Karpas-422 (cell line): Measurements from ENCODE around the gene IL24. TPM values are rescaled to one million over a fixed set of nuclear protein-coding genes. Genes with fewer than 3 reads are reported as not detected.
A peak's percentile ranks its signal among the peaks of the same experiment; 100 is the strongest.

ENCODE experiments used
- DNase-seq: peaks from one replicate; pipeline ENCODE4 v3.0.0-alpha.2; 2015
- H2AFZ ChIP-seq: fragments of 200-600 bp; sonication (generic); 2 replicates; pipeline ENCODE4 v1.6.1; 2014; ENCODE audit warnings: antibody characterized with exemption, low read length, mixed read lengths
- H3K27ac ChIP-seq: fragments of 200-600 bp; sonication (generic); 2 replicates; pipeline ENCODE4 v1.5.1; 2014; ENCODE audit warnings: mild to moderate bottlenecking, low read length, moderate library complexity
- H3K27me3 ChIP-seq: fragments of 200-600 bp; sonication (generic); 2 replicates; pipeline ENCODE4 v1.6.1; 2014; ENCODE audit warnings: low read length, mixed read lengths
- H3K36me3 ChIP-seq: fragments of 200-600 bp; sonication (generic); 2 replicates; pipeline ENCODE4 v1.6.1; 2014; ENCODE audit warnings: low read length, mixed read lengths; ENCODE audit not compliant: insufficient read depth
- H3K4me1 ChIP-seq: fragments of 200-600 bp; sonication (generic); 2 replicates; pipeline ENCODE4 v1.6.1; 2014; ENCODE audit warnings: mild to moderate bottlenecking, low read length, mixed read lengths
- H3K4me2 ChIP-seq: fragments of 200-600 bp; sonication (generic); 2 replicates; pipeline ENCODE4 v1.6.1; 2014; ENCODE audit warnings: low read length, low read depth, mild to moderate bottlenecking; ENCODE audit not compliant: poor library complexity, severe bottlenecking
- H3K4me3 ChIP-seq: fragments of 200-600 bp; sonication (generic); 2 replicates; pipeline ENCODE4 v1.5.1; 2014; ENCODE audit warnings: mild to moderate bottlenecking, antibody characterized with exemption, low read length, mixed read lengths
- H3K79me2 ChIP-seq: fragments of 200-600 bp; sonication (generic); 2 replicates; pipeline ENCODE4 v1.6.1; 2014; ENCODE audit warnings: mild to moderate bottlenecking, low read length, mixed read lengths
- H3K9ac ChIP-seq: fragments of 200-600 bp; sonication (generic); 2 replicates; pipeline ENCODE4 v1.6.0; 2014; ENCODE audit warnings: low read length
- H3K9me2 ChIP-seq: fragments of 200-600 bp; sonication (generic), shearing (Covaris generic); replicated peaks from 2 replicates; pipeline ENCODE4 v1.6.0; 2014; ENCODE audit warnings: mild to moderate bottlenecking, low read length, moderate library complexity; ENCODE audit not compliant: insufficient read depth
- H3K9me3 ChIP-seq: fragments of 300-700, 200-600 bp; sonication (generic); 2 replicates; pipeline ENCODE4 v1.6.1; 2014; ENCODE audit warnings: low read length, mixed read lengths
- H4K20me1 ChIP-seq: fragments of 200-600 bp; sonication (generic); 2 replicates; pipeline ENCODE4 v1.6.1; 2014; ENCODE audit warnings: mild to moderate bottlenecking, antibody characterized with exemption, low read length, low read depth; ENCODE audit not compliant: insufficient read depth
- total RNA-seq: library from RNA; depleted of rRNA; stranded (reverse); fragments of >200 nt; shearing (Covaris generic); gene quantifications from 2 replicates; pipeline ENCODE4 v1.2.3, GENCODE V29; 2014; ENCODE audit warnings: low replicate concordance

Gene IL24
- total RNA-seq, 1 experiment from 2014 or later: not detected

DNA sequence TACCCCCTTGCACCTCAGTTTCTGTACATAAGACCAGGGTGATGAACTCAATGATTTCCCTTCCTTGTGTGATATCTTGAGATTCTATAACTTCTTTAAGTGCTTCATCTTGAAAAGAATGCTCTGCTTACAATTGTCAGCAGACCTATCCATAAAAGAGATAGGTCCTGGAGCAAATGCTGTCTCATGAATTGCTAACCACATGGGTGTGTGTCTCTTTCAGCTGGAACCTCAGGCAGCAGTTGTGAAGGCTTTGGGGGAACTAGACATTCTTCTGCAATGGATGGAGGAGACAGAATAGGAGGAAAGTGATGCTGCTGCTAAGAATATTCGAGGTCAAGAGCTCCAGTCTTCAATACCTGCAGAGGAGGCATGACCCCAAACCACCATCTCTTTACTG is 29.0 kb upstream of the IL24 start:
- H3K36me3 ChIP-seq: no peaks in the 10 kb centered on the region

GRCh38 chr1:206872139-206872538 is 25.1 kb upstream of the IL24 start:
- Histone ChIP-seq H3K4me1 (no peaks in the 10 kb centered on the region), H3K27me3 (0 out of 2 replicates have a peak, but pooled peaks cover 4% of the 10 kb centered on the region), H3K79me2 (no peaks in the 10 kb centered on the region), H4K20me1 (no peaks in the 10 kb centered on the region), H3K36me3 (no peaks in the 10 kb centered on the region), H3K4me3 (no peak overlapping the region), H2AFZ (no peak overlapping the region), H3K4me2 (no peak overlapping the region), H3K27ac (no peak overlapping the region), H3K9me3 (peaks cover 7% of the 10 kb centered on the region; the same call in 1 of the 2 replicates), H3K9me2 (no peaks in the 10 kb centered on the region), H3K9ac (no peak overlapping the region)
- DNase-seq: no peak

More for the DNA sequence above, 29.0 kb upstream of the IL24 start:
- H3K4me1 ChIP-seq: no peaks in the 10 kb centered on the region
- H3K79me2 ChIP-seq: no peaks in the 10 kb centered on the region
- H3K9me3 ChIP-seq: no peaks in the 10 kb centered on the region
- H2AFZ ChIP-seq: no peak overlapping the region
- no peak overlapping the region for H3K9ac ChIP-seq
- H3K9me2 ChIP-seq: no peaks in the 10 kb centered on the region
- DNase-seq: no peak
- H3K4me3 ChIP-seq: no peak overlapping the region
- no peaks in the 10 kb centered on the region for H4K20me1 ChIP-seq
- no peak overlapping the region for H3K4me2 ChIP-seq
- H3K27me3 ChIP-seq: no peaks in the 10 kb centered on the region
- H3K27ac ChIP-seq: no peak overlapping the region

- H3K9me2 ChIP-seq: no peaks in the 10 kb centered on the region
- H3K4me3 ChIP-seq: no peak overlapping the region
- no peak overlapping the region for H3K27ac ChIP-seq
- no peaks in the 10 kb centered on the region for H3K4me1 ChIP-seq
- H3K9ac ChIP-seq: no peak overlapping the region
- no peak overlapping the region for H3K4me2 ChIP-seq
- no peaks in the 10 kb centered on the region for H4K20me1 ChIP-seq
- no peak for DNase-seq
- H3K36me3 ChIP-seq: no peaks in the 10 kb centered on the region
- H2AFZ ChIP-seq: no peak overlapping the region
- H3K27me3 ChIP-seq: peaks cover 4% of the 10 kb centered on the region; the same call in 1 of the 2 replicates
- H3K9me3 ChIP-seq: peaks cover 15% of the 10 kb centered on the region
- H3K79me2 ChIP-seq: no peaks in the 10 kb centered on the region
These were observed 23.5 kb upstream of the IL24 start for GRCh38 chr1:206873603-206874188.

- Histone ChIP-seq H3K9ac (no peak overlapping the region), H3K27ac (no peak overlapping the region), H3K4me3 (no peak overlapping the region), H3K9me2 (no peaks in the 10 kb centered on the region), H3K4me1 (no peaks in the 10 kb centered on the region), H4K20me1 (no peaks in the 10 kb centered on the region), H3K79me2 (no peaks in the 10 kb centered on the region), H3K9me3 (peaks cover 20% of the 10 kb centered on the region), H3K36me3 (no peaks in the 10 kb centered on the region), H2AFZ (no peak overlapping the region), H3K27me3 (peaks cover 4% of the 10 kb centered on the region; the same call in 1 of the 2 replicates), H3K4me2 (no peak overlapping the region)
- DNase-seq: no peak
These were observed 21.4 kb upstream of the IL24 start for GRCh38 chr1:206875752-206876377.

DNA sequence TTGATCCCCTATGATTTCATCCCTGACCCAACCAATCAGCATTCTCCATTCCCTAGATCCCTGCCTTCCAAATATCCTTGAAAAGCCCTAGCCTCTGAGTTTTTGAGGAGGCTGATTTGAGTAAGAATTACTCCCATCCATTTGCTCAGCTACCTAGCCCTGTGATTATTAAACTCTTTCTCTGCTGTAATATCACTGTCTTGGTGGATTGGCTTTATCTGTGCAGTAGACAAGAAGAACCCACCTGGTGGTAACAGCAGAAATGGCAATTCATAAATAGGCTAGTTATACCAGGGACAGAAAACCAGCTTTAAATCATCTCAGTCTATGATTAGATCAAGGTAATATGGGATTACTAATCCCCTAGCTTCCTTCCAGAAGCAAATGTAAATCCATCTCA is 18.8 kb upstream of the IL24 start:
- no peaks in the 10 kb centered on the region for H3K36me3 ChIP-seq
- no peaks in the 10 kb centered on the region for H3K4me1 ChIP-seq
- peaks cover 20% of the 10 kb centered on the region for H3K9me3 ChIP-seq
- H4K20me1 ChIP-seq: no peaks in the 10 kb centered on the region
- H3K27ac ChIP-seq: no peak overlapping the region
- no peaks in the 10 kb centered on the region for H3K79me2 ChIP-seq
- H3K4me2 ChIP-seq: no peak overlapping the region
- H2AFZ ChIP-seq: no peak overlapping the region
- peaks cover 4% of the 10 kb centered on the region; the same call in 1 of the 2 replicates for H3K27me3 ChIP-seq
- peak; percentile 53 for DNase-seq
- H3K4me3 ChIP-seq: no peak overlapping the region
- no peaks in the 10 kb centered on the region for H3K9me2 ChIP-seq
- no peak overlapping the region for H3K9ac ChIP-seq

GRCh38 chr1:206880314-206880713 is 16.9 kb upstream of the IL24 start:
- no peak overlapping the region for H3K27ac ChIP-seq
- no peak for DNase-seq
- H3K9me2 ChIP-seq: no peaks in the 10 kb centered on the region
- no peak overlapping the region for H3K9ac ChIP-seq
- no peaks in the 10 kb centered on the region for H3K36me3 ChIP-seq
- no peaks in the 10 kb centered on the region for H3K4me1 ChIP-seq
- H3K79me2 ChIP-seq: no peaks in the 10 kb centered on the region
- H2AFZ ChIP-seq: no peak overlapping the region
- peaks cover 4% of the 10 kb centered on the region; the same call in 1 of the 2 replicates for H3K27me3 ChIP-seq
- H3K4me3 ChIP-seq: no peak overlapping the region
- H3K9me3 ChIP-seq: peaks cover 20% of the 10 kb centered on the region
- no peaks in the 10 kb centered on the region for H4K20me1 ChIP-seq
- H3K4me2 ChIP-seq: no peak overlapping the region

- Histone ChIP-seq H2AFZ (no peak overlapping the region), H3K9ac (no peak overlapping the region), H3K79me2 (no peaks in the 10 kb centered on the region), H4K20me1 (no peaks in the 10 kb centered on the region), H3K4me2 (no peak overlapping the region), H3K27me3 (no peaks in the 10 kb centered on the region; the same call in 1 of the 2 replicates), H3K4me1 (no peaks in the 10 kb centered on the region), H3K9me3 (peaks cover 12% of the 10 kb centered on the region), H3K9me2 (no peaks in the 10 kb centered on the region), H3K4me3 (no peak overlapping the region), H3K27ac (no peak overlapping the region), H3K36me3 (no peaks in the 10 kb centered on the region)
- no peak for DNase-seq
These were observed 14.7 kb upstream of the IL24 start for GRCh38 chr1:206882555-206882954.

GRCh38 chr1:206883160-206883559 is 14.1 kb upstream of the IL24 start:
- H3K4me3 ChIP-seq: no peak overlapping the region
- H2AFZ ChIP-seq: no peak overlapping the region

More at GRCh38 chr1:206883160-206883559, 14.1 kb upstream of the IL24 start:
- no peaks in the 10 kb centered on the region for H3K4me1 ChIP-seq
- no peaks in the 10 kb centered on the region for H4K20me1 ChIP-seq
- no peak overlapping the region for H3K9ac ChIP-seq
- no peak for DNase-seq
- H3K79me2 ChIP-seq: no peaks in the 10 kb centered on the region
- H3K9me2 ChIP-seq: no peaks in the 10 kb centered on the region
- H3K9me3 ChIP-seq: peaks cover 9% of the 10 kb centered on the region
- H3K27ac ChIP-seq: no peak overlapping the region
- H3K27me3 ChIP-seq: no peaks in the 10 kb centered on the region; the same call in 1 of the 2 replicates
- no peak overlapping the region for H3K4me2 ChIP-seq
- no peaks in the 10 kb centered on the region for H3K36me3 ChIP-seq
